ENCODE measurements around the gene RPL36A. TPM values are rescaled to one million over a fixed set of nuclear protein-coding genes. Genes with fewer than 3 reads are reported as not detected.

RPL36A gene
- total RNA-seq, 4 donors from 2014 or later: 706 to 2,007 (median 1,553) TPM

DNA sequence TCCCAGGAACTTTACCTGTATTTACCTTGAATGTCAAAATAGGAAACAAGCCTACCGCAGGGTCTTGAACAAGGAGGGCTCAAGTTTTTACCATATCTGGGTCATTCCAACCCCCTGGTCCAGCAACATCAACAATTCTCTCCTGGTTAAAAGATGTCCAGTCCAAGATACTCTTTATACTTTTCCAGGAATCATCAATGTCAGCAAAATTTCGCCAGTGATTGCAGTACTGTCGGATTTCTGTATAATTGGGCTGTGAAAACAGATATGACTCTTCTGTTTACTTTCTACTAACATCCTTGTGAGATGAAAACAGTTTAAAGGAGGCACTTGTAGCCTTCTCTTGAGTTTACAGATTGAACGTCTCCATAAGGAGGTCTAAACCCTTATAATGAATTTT is 7.9 kb downstream of the RPL36A start:
- TF ChIP-seq, protein P1, sequence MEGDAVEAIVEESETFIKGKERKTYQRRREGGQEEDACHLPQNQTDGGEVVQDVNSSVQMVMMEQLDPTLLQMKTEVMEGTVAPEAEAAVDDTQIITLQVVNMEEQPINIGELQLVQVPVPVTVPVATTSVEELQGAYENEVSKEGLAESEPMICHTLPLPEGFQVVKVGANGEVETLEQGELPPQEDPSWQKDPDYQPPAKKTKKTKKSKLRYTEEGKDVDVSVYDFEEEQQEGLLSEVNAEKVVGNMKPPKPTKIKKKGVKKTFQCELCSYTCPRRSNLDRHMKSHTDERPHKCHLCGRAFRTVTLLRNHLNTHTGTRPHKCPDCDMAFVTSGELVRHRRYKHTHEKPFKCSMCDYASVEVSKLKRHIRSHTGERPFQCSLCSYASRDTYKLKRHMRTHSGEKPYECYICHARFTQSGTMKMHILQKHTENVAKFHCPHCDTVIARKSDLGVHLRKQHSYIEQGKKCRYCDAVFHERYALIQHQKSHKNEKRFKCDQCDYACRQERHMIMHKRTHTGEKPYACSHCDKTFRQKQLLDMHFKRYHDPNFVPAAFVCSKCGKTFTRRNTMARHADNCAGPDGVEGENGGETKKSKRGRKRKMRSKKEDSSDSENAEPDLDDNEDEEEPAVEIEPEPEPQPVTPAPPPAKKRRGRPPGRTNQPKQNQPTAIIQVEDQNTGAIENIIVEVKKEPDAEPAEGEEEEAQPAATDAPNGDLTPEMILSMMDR (IDR thresholded peaks at IDR 0.05): no peak
- no peak for TF ChIP-seq POLR2A (IDR thresholded peaks at IDR 0.05)
- H3K4me3 ChIP-seq: no peak overlapping the region
- intact Hi-C loops (cut with DNase I): no loop called here

DNA sequence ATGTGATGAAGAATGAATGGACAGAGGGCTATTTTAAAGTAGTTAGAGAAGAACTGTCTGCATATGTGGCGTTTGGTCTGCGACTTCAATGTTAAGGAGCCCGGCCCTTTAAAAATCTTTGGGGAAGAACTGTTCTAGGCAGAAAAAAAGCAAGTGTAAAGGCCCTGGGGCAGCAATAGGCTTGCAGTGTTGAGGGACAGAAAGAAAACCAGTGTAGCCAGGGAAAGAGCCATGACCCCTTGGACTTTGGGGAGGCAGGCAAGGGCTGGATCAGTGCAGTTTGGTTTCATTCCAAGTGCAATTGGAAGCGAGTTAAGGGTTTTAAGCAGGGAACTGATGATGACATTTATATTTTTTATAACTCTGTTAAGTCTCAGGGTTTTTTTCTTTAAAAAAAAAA is 9.0 kb downstream of the RPL36A start:
- Histone ChIP-seq H3K36me3 (peaks cover 0 to 29% (median 0%) of the 10 kb centered on the region in 3 donors), H3K9me3 (no peaks in the 10 kb centered on the region), H3K4me1 (peaks cover 0 to 7% (median 0%) of the 10 kb centered on the region in 3 donors), H3K27ac (no peak overlapping the region), H3K4me3 (no peak overlapping the region), H3K27me3 (no peaks in the 10 kb centered on the region)
- DNase-seq: no peak
- intact Hi-C loops (cut with DNase I): no loop called here
- WGBS, 2 donors: 68 to 97% methylated on average over 4 of the region's 4 CpGs
- no peak for TF ChIP-seq POLR2A (IDR thresholded peaks at IDR 0.05)
- TF ChIP-seq, protein P1 (IDR thresholded peaks at IDR 0.05): no peak

More for the DNA sequence above, 7.9 kb downstream of the RPL36A start:
- Histone ChIP-seq H3K9me3 (no peaks in the 10 kb centered on the region), H3K27me3 (no peaks in the 10 kb centered on the region), H3K4me1 (peaks cover 0 to 7% (median 0%) of the 10 kb centered on the region in 3 donors), H3K27ac (no peak overlapping the region), H3K36me3 (peaks cover 0 to 29% (median 0%) of the 10 kb centered on the region in 3 donors)
- DNase-seq: no peak
- 60 to 97% methylated on average over 4 of the region's 4 CpGs for WGBS, 2 donors

DNA sequence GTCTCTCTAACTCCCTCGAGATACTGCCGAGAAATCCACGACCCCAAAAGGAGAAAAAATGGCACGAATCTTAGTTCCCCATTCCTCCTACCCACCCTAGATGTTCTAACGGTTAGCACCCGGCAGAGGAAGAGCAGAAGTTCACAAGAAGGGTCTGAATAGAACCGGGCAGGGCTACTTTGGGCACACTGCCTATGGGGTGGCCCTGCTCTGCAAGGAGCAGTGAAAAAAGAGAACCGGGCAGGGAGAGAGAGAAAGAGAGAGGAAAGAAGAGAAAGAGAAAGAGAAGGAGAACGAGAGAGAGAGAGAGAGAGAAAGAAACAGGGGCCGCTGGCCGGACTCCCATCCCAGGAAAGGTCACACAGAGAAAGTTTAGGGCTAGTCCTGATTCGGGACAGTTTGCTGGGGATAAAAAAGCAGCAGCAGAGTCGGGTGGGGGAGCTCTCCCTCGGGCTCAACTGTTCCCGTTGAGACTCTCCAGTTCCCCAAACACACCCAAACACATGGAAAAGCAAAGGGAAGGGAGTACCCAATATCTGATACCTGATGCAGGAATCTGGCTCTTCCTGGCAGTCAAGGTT is 16.4 kb downstream of the RPL36A start:
- Histone ChIP-seq H3K4me3 (peak overlapping the region; percentile 43 to 68 (median 60)), H3K9me3 (no peaks in the 10 kb centered on the region), H3K27me3 (no peaks in the 10 kb centered on the region), H3K27ac (peak overlapping the region; percentile 90 to 96 (median 94)), H3K4me1 (peaks cover 0 to 44% (median 0%) of the 10 kb centered on the region in 3 donors), H3K36me3 (peaks cover 0 to 14% (median 0%) of the 10 kb centered on the region in 3 donors)
- WGBS, 2 donors: 0 to 16% methylated on average over 6 to 14 of the region's 15 CpGs
- TF ChIP-seq, protein P1 (IDR thresholded peaks at IDR 0.05): no peak
- no peak for TF ChIP-seq POLR2A (IDR thresholded peaks at IDR 0.05)
- intact Hi-C loops (cut with DNase I): no loop called here
- DNase-seq: no peak

DNA sequence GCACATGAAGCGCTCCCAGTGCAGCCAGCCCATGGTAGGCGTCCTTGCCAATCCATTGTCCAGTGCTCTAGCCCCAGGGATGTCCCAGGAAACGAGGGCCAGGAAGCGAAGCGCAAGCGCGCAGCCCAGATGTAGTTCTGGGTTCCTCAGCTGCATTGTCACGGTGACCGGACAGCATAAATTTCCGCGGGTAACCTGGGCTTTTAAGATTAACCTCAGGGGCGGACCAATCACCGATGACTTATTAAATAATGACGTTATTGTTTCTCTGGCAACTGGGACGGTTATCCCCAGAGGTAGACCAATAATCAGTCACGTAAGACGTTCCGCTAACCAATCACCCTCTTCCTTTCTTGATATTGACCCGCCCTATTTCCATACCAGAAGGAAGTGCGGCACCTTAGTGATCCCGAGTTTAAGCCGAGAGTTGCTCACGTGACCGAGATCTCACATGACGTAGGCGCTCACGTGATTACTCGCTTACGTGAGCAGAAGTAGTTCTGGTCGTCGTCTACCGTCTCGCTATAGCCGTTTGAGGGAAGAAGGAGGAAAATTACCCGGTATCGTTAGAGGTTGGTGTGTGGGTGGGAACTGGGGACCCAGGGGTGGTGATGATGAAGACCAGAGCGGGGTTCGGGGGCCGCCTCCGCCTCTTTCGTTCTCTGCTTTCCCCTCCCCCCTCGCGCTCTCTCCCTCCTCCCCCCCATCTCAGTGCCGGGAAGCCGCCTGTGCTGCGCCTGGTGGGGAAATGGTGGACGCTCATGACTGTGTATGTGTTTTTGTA is 17.1 kb downstream of the RPL36A start, which contains the start of the genes GLA and HNRNPH2:
Gene GLA (minus strand): TSS at position 178 of the 784 bp plus-strand sequence. CDS start 22 bp downstream, at position 156.
Gene HNRNPH2 (plus strand): TSS at position 475 of the 784 bp plus-strand sequence. CDS start 3,767 bp downstream, outside the sequence.
- WGBS, 2 donors: 0 to 48% methylated on average over 5 to 27 of the region's 47 CpGs

More for the DNA sequence above, 17.1 kb downstream of the RPL36A start, which contains the start of the genes GLA and HNRNPH2:
- Histone ChIP-seq H3K4me3 (peak within 1 kb of the TSS; percentile 43 to 68 (median 60)), H3K27me3 (no peaks in the 10 kb centered on the region), H3K36me3 (peaks cover 0 to 14% (median 0%) of the 10 kb centered on the region in 3 donors), H3K9me3 (no peaks in the 10 kb centered on the region), H3K4me1 (peaks cover 0 to 51% (median 0%) of the 10 kb centered on the region in 3 donors), H3K27ac (peak within 1 kb of the TSS; percentile 90 to 96 (median 94))
- peak in 2 of 4 donors; percentile 69 to 87 for TF ChIP-seq POLR2A (IDR thresholded peaks at IDR 0.05)
- TF ChIP-seq, protein P1 (IDR thresholded peaks at IDR 0.05): peak in 2 of 6 experiments; percentile 20 to 34
- peak; percentile 58 for DNase-seq
- intact Hi-C loops (cut with DNase I): no loop called here

Data from esophagus squamous epithelium (tissue), 5 donors.